HG03442 (cell line): ENCODE data around the gene MMP14.
"Not testable (repeated sequence)": the region's sequence is repeated elsewhere in the genome, so short reads cannot be mapped to it uniquely, and the experiment has no call there.

Experiments
- ATAC-seq: cut with Tn5 transposase; IDR thresholded peaks from one replicate; pipeline ENCODE4 v1.9.1; 2021; ENCODE audit warnings: mild to moderate bottlenecking, moderate library complexity; ENCODE audit not compliant: unreplicated experiment

Gene MMP14

DNA sequence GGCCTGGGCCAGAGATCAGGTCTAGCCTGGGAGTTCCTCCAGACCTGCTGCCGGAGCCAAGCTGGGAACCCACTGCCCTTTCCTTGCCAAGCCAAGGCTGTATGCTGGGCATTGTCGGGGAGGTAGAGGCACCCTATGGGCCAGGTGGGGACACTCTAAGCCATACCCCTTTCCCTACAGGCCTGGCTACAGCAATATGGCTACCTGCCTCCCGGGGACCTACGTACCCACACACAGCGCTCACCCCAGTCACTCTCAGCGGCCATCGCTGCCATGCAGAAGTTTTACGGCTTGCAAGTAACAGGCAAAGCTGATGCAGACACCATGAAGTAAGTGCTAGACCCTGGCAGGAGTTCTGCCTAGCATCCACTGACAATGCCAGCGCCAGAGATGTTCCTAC is 4.9 kb downstream of the MMP14 start:
- ATAC-seq, result no peak

DNA sequence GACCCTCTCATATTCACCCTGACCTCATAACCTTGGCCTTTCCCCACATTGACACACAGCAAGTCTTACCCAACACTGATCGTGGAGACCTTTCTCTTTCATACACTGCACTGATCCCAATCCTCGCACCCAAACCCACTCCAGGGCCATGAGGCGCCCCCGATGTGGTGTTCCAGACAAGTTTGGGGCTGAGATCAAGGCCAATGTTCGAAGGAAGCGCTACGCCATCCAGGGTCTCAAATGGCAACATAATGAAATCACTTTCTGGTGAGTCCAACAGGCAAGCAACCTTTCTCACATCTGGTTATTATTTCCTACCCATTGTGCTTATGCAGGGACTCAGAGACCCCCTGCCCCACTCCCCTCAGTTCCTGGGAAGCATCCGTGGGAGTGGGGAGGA is 5.4 kb downstream of the MMP14 start:
- ATAC-seq, result no peak

DNA sequence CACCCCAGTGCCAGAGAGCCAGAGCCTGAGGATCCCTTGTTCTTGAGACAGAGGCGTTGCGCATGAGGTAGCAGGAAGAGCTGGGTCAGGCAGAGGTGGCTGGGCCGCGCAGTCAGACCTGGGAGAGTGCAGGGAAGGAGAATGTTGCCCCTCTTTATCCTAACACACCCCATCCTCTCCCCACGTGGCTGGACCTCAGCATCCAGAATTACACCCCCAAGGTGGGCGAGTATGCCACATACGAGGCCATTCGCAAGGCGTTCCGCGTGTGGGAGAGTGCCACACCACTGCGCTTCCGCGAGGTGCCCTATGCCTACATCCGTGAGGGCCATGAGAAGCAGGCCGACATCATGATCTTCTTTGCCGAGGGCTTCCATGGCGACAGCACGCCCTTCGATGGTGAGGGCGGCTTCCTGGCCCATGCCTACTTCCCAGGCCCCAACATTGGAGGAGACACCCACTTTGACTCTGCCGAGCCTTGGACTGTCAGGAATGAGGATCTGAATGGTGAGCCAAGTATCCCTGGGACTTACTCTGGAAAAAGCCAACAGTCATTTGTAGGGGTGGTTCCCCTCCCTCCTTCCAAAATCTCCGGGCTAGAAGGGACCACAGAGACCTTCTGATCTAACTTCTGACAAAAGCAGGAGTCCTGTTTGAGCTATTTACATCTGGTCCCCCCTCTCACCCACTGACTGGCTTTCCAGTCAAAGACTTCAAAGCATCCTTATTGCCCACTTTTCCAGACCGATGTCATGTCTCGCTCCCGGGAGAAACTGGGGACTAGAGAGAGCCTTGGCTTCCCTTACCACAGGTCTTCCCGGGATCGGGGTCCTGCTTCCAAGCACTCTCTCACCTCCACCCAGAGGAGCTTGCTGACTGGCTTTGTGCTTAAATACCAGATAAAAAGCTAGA is 6.1 kb downstream of the MMP14 start:
- ATAC-seq, result no peak

DNA sequence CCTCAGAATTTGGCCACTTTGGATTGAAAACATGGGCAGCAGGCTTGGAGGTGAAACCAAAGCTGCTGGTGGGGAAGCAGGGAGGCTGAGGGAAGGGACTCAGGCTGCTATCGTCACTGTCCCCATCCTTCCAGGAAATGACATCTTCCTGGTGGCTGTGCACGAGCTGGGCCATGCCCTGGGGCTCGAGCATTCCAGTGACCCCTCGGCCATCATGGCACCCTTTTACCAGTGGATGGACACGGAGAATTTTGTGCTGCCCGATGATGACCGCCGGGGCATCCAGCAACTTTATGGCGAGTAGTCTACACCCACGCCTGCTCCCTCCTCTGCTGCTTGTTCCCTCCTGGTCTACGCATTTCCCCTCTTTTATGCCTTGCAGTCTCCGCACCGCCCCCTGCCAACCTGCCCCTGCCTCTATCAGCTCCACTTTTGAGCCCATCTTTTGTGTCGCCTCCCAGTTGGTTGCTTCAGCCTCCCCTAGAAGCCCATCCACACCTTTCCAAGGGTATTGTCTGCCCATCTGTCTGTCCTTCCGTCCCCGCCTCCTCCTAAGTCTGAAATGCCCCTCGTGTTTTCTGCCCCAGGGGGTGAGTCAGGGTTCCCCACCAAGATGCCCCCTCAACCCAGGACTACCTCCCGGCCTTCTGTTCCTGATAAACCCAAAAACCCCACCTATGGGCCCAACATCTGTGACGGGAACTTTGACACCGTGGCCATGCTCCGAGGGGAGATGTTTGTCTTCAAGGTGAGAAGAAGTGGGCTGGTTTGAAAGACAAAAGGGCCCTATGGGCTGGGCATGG is 6.9 kb downstream of the MMP14 start:
- ATAC-seq, result no peak

DNA sequence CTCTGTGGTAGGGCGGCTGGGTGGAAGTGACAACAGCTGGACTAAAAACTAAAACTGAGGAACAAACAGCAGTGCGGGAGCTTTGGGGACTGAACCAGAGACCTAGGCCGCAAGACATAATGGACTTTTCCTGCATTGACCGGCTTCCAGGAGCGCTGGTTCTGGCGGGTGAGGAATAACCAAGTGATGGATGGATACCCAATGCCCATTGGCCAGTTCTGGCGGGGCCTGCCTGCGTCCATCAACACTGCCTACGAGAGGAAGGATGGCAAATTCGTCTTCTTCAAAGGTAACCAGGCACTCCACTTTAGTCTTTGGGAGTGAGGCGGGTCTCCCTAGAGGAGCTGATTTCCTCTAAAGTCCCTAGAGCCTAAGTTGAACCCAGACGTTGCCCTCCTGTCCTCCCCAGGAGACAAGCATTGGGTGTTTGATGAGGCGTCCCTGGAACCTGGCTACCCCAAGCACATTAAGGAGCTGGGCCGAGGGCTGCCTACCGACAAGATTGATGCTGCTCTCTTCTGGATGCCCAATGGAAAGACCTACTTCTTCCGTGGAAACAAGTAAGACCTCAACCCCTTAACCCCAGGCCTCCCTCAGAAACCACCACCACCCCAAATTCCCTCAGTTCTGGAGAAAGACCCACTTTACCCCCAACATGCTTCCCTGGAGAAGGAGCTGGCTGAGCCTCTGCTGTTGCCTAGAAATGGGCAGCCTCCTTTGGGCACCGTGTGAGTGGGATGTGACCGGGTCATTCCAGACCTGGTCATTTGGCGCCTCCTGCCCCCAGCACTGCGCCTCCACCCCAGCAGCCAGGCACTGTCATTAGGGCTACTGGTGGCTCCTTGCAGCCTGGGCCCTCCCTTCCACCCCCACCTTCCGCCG is 8.1 kb downstream of the MMP14 start:
- ATAC-seq, result no peak

DNA sequence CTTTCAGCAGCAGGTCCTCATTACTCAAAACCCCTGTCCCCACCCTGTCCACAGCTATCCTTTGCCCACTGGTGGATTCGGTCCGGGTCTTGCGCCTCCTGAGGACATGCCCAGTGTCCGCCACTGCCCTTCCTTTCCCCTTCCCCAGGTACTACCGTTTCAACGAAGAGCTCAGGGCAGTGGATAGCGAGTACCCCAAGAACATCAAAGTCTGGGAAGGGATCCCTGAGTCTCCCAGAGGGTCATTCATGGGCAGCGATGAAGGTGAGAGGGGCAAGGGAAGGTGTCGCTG is 8.7 kb downstream of the MMP14 start:
- ATAC-seq, result no peak

DNA sequence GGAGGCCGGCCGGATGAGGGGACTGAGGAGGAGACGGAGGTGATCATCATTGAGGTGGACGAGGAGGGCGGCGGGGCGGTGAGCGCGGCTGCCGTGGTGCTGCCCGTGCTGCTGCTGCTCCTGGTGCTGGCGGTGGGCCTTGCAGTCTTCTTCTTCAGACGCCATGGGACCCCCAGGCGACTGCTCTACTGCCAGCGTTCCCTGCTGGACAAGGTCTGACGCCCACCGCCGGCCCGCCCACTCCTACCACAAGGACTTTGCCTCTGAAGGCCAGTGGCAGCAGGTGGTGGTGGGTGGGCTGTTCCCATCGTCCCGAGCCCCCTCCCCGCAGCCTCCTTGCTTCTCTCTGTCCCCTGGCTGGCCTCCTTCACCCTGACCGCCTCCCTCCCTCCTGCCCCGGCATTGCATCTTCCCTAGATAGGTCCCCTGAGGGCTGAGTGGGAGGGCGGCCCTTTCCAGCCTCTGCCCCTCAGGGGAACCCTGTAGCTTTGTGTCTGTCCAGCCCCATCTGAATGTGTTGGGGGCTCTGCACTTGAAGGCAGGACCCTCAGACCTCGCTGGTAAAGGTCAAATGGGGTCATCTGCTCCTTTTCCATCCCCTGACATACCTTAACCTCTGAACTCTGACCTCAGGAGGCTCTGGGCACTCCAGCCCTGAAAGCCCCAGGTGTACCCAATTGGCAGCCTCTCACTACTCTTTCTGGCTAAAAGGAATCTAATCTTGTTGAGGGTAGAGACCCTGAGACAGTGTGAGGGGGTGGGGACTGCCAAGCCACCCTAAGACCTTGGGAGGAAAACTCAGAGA is 9.6 kb downstream of the MMP14 start:
- ATAC-seq, result no peak

DNA sequence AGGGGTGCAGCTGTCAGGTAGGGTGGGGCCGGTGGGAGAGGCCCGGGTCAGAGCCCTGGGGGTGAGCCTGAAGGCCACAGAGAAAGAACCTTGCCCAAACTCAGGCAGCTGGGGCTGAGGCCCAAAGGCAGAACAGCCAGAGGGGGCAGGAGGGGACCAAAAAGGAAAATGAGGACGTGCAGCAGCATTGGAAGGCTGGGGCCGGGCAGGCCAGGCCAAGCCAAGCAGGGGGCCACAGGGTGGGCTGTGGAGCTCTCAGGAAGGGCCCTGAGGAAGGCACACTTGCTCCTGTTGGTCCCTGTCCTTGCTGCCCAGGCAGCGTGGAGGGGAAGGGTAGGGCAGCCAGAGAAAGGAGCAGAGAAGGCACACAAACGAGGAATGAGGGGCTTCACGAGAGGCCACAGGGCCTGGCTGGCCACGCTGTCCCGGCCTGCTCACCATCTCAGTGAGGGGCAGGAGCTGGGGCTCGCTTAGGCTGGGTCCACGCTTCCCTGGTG is 10.5 kb downstream of the MMP14 start:
- no peak for ATAC-seq

DNA sequence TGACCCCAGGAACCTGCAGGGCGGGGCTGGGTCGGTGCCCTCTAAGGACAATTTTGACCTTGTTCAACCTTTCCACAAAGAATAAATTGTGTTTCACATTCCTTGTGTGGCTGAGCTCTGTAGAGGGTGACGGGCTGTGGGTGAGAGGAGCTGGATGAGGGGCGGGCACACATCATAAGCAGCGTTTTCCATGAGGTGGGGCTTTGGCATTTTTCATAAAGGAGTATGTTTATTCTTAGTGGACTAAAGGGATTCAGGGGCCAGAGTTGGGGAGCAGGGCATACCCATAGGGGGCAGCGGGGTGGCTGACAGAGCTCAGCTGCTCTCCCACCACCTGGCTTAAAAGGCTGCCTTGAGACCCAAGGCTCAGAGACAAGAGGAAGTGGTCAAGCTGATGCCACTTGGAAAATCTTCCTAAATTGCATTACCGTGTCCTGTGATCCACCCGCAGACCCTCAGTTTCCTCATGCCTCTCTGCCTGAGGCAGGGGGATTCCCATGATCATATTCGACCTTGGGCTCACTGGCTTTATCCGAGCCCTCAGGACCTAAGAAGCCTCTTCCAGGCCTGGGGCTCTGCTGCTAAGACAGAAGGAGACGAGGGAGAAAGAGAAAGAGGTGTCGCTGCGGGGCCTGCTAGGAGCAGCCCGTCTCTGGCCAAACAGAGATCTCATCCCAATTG is 11.4 kb downstream of the MMP14 start:
- no peak for ATAC-seq

DNA sequence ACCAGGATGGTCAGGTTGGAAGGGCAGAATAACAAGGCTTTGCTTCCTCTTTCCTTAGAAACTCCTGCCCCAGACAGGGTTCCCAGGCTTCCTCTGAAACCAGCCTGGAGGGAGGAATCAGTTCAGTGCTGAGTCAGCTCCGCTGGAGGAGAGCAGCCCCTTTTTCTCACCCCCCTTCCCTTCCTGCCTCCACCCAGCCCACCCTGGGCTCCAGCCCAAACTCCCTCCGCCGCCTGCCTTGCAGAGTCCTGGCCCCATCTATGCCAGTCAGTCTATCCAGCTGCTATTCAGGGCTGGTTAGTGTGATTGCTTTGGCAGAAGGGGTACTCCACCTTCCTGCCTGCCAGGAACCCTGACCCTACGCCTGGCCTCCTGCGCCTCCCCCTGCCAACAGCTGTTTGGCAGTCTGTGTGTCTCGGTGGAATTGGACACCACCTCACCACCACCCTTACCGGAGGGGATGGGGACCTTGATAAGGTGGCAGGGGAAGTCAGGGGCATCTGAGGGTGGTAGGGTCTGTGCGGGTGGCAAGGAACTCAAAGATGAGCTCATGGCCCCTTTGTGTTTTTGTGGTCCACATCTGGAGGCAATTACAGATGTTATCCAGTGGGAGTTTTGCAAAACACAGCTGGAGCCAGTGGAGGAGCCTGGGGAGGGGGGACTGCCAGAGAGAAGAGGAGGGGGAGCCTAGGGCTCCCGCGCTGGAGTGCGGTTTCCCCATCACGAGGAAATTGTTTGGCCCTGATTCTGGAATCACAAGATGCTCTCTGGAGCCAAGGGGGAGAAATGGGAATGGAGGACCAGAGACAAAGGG is 12.2 kb downstream of the MMP14 start:
- no peak for ATAC-seq

DNA sequence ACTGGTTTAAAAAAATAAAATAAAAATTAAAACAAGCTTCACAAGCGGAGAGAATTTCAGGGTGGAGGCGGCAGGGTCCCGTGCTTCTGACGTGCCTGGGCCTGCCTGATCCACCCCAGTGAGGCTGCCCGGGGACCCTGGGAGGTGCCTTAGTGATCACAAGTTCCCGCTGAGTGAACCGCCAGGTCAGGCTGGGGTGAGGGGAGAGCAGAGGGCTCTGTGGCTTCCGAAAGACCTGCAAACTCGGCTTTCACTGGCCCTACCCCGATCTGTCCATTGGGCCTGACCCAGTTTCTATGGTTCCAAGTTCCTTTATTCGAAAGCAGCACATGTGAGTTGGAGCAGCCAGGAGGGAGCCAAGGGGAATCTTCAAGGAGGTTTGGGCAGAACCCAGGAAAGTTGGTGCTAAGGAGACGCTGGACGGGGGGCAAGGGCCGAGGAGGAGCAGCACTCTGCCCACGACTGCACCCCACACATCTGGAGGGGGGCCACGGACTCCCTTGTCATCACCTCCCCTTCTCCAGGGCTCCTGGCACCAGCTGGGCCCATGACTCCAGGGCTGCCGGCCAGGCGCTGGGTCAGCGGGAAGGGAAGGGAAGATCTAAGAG is 12.9 kb downstream of the MMP14 start:
- no peak for ATAC-seq

DNA sequence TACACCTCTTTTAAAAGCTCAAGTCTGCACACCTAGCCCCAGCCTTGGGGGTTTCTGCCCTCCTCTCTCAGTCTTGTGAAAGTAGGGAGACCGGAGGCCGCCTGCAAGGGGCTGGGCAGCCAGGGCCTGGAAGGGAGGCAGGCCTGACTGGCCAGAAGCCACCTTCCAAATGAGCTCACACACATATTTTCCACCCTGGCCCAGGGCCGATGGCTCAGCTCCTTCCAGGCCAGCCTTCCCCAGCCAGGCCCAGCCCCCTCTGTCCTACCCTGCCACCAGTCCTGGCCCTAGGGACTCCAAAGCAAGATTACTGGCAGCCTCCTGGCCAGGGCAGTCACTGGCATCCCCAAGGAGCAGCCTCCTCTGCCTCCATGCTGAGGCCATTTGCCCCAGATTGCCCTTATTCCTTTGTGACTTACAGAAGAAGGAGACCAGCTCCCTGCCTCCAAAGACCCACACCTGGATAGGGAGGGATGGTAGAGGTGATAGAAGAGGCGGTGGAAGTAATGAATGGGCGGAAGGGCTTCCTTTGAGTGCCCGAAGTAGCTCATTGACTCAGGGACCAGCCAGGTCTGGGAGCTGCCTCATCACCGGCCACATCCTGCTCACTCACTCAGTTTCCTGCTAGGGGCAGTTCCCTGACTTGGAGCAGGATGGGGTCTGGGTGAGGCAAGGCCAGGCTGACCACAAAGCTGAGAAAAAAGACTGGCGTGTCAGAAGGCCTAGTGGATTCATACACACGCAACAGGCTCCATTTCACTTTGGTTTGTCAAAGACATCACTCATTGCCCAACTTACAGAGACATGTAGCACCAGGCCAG is 14.8 kb downstream of the MMP14 start:
- no peak for ATAC-seq

DNA sequence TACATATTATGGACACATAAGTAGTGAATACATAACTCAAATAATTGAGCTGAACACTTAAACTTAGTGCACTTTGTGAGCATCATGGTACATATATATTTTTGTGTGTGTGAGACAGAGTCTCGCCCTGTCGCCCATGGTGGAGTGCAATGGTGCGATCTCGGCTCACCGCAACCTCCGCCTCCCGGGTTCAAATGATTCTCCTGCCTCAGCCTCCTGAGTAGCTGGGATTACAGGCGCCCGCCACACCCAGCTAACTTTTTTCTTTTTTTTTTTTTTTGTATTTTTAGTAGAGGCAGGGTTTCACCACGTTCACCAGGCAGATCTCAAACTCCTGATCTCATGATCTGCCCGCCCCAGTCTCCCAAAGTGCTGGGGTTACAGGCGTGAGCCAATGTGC is 15.8 kb downstream of the MMP14 start:
- not testable (repeated sequence) for ATAC-seq

DNA sequence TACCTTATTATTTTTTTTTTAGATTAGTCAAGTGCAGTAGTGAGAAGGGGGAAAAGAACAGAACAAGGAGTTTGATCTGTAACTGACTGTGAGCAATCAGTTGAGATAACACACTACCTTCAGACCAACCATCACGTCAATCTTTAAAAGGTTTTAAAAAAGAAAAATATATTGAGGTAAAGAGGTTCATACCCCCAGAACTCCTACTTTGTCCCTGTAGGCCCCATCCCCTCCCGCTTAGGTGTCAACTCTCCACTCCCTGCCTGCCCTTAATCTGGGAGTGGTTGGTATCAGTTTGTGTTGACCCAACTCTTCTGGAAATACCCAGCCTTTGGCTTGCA is 16.2 kb downstream of the MMP14 start:
- ATAC-seq, result no peak

DNA sequence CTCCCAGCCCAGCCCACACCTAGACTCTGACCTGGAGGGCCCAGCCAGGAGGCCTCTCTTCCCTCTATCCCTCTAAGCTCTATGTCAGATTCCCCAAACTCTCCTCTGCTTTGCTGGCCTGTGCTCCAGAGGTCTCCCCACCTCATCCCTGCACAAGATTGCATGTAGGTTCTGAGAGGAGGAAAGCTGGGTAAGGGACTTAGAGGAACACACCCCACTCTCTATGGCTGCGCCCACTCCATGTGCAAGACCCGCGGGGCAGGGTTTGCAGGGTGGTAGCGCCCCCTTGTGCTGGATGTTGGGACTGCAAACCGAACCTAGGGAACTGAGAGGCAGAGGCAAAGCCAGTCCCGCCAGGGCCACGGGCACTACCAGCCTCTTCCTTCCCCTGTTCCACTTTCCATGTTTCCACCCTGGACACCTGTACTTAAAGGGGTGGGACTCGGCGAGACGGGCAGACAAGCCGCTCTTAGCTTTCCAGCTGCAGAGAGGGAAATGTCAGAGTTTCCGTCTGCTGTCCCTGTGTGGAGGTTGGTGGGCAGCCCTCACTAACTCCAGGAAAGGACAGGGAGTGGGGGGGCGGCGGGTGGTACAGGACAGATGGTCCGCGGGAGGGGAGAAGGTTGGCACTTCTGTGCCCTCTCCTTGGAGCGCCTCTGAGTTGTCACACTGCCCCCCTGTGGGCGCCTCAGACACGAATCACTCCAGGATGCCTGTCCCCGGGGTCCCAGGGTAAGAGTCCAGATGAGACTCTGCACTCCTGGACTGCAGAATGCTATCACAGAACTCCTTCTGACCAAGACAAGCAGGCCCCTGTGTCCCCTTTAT is 16.8 kb downstream of the MMP14 start:
- ATAC-seq, result peak; percentile 63

DNA sequence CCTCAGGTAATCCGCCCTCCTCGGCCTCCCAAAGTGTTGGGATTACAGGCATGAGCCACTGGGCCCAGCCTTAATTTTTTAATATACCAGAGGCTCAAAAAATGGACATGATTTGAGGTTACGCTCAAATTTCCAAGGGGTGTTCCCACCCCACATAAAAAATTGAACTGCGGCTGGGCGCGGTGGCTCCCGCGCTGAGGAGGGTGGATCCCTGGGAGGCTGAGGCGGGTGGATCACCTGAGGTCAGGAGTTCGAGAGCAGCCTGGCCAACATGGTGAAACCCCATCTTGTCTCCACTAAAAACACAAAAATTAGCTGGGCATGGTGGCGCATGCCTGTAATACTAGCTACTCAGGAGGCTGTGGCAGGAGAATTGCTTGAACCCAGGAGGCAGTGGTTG is 17.9 kb downstream of the MMP14 start:
- not testable (repeated sequence) for ATAC-seq
